ENCODE results near the gene MGMT.

MGMT gene

DNA sequence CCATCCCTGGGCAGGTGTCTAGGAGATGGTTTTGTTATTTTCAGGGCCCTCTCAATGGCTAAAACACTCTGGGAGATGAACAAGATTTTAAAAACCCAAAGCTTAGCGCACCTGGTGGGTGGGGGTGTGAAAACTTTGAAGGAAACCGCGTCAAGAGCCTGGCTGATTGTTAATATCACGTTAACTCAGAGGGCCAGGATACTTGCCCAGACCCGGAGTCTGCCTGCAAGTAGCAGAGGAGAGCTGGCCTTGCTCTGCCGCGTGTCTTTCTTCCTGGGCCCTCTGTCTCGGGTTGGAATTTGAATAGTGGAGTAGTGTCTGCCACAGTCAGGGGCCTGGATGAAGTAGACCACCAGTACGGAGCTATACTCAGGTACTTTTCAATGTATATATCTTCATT is 1.1 kb downstream of the MGMT start:
- TF ChIP-seq, protein P1, sequence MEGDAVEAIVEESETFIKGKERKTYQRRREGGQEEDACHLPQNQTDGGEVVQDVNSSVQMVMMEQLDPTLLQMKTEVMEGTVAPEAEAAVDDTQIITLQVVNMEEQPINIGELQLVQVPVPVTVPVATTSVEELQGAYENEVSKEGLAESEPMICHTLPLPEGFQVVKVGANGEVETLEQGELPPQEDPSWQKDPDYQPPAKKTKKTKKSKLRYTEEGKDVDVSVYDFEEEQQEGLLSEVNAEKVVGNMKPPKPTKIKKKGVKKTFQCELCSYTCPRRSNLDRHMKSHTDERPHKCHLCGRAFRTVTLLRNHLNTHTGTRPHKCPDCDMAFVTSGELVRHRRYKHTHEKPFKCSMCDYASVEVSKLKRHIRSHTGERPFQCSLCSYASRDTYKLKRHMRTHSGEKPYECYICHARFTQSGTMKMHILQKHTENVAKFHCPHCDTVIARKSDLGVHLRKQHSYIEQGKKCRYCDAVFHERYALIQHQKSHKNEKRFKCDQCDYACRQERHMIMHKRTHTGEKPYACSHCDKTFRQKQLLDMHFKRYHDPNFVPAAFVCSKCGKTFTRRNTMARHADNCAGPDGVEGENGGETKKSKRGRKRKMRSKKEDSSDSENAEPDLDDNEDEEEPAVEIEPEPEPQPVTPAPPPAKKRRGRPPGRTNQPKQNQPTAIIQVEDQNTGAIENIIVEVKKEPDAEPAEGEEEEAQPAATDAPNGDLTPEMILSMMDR (IDR thresholded peaks at IDR 0.05; ENCODE audit: extremely low read depth, missing control alignments) = no peak
- no peak for DNase-seq (ENCODE audit: low spot score)

DNA sequence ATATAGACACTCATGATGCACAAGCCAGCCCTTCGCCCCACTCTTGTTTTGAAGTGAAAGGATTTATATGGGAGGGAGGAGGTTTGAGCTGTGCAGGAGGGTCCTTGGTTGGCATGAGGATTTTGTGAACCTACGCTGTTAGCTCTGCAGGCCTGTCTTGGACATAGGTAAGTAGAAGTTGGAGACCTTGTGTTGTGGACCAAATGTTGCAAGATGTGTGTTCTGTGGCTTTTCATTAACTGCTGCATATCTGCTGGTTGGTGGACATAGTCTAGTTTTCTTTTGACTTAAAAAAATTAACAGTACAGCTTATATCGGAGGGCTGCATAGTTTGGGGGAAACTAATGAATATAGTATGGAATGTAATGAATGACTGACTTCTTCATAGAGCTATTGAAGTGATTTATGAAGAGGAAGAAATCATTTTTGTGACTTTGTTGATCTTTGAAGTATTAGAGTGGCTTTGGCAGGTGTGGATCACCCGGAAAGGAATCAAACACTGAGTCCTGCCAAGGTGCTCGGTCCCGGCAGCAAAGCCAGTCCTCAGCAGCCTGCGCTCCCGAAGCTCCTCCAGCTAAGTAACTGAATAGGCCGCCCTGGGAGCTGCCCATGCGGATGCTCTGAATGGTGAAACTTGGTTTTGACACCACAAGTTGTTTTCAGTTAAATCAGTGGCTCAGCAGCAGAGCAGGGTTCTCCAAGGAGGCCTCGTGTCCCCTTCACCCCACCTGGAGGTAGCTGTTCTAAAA is 3.2 kb downstream of the MGMT start:
- TF ChIP-seq, protein P1 (IDR thresholded peaks at IDR 0.05; ENCODE audit: extremely low read depth, missing control alignments) = no peak
- no peak for DNase-seq (ENCODE audit: low spot score)

DNA sequence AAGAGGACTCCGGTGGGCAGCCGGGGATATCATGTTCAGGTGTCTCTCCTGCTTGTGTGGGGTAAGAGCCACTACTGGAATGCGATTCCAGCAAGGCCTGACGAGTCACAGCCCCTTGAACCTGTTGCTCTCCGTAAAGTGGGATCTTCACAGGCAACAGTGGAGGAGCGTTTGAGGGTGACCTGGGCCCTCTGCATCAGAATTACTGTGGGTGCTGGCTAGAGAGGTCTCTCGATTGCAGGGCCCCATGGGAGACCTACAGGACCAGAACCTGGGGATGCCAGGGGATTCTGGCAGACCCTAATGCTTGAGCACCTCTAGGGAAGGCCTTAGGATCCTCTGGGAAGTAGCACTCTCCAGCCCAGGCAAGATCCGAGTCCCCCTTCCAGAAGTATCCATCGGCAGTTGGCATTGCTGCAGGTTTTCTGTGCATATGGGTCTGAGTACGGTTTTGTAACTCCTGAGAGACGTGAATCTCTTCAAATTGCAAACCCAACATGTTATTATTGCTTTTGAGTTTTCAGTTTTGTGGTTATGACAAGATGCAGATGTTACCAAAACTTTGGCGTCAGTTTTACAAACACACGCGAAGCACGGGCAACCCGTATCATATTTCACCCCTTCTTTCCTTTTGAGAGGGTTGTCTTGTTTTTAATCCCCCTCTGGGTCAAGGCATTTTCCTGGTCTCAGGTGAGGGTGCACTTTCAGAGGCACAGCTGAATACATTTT is 4.6 kb downstream of the MGMT start:
- no peak for DNase-seq (ENCODE audit: low spot score)
- TF ChIP-seq, protein P1 (IDR thresholded peaks at IDR 0.05; ENCODE audit: extremely low read depth, missing control alignments) = no peak

DNA sequence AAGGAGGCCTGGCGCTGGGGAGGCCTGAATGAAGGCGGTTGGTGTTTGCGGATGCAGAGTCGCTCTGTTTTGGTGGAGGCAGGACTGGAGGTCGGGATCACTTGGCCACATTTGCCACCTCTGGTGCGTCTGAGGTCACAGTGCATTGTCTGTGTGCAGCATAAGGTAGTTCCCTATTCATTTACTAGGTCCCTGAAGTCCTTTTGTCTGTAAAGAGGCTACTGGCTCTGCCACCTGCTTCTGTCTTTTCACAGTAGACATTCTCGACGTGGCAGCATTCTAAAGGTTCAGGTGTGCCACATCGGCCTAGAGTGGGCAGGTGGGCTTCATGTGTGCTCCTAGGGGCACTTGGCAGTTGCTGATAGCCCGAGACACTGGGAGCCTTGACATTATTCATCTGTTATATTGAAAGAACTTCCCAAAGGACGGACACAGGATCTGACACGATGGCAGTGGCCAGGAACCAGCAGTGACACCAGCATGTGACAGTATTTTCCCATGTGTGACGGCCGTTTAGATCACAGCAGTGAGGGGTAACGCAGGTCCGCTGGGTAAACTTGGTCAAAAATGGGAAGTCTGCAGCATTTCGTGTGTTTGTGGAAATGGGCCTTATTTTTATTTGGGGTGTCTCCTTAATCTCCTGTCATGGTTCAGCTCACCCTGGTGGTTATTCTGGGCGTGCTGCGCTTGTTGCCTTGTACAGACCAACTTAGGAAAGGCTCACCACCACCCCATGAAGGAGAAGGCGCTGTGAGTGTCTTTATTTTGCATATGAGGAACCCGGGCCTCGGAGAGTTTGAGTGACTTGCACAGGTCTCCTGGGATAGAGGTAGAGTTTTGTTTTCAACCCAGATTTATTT is 5.9 kb downstream of the MGMT start:
- TF ChIP-seq, protein P1 (IDR thresholded peaks at IDR 0.05; ENCODE audit: extremely low read depth, missing control alignments) = no peak
- DNase-seq (ENCODE audit: low spot score) = no peak

DNA sequence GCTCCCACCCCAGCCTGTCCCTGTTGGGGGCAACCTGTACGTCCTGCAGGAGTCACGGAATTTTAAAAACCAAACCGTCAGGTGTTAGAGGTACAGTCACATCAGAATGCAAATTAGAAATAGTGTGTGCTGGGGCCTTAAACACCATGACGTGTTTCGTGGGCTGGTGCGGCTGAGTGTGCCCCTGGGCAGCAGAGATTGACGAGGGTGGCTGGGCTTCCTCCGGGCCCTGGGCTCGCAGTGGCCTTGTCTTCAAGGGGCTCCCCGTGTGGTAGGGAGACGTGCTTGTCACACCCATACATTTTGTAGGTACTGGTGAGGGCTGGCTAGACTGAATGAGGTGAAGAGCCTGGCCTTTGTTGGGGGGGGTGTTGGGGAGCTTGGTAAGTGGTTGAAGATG is 7.6 kb downstream of the MGMT start:
- no peak for DNase-seq (ENCODE audit: low spot score)
- TF ChIP-seq, protein P1 (IDR thresholded peaks at IDR 0.05; ENCODE audit: extremely low read depth, missing control alignments) = no peak

DNA sequence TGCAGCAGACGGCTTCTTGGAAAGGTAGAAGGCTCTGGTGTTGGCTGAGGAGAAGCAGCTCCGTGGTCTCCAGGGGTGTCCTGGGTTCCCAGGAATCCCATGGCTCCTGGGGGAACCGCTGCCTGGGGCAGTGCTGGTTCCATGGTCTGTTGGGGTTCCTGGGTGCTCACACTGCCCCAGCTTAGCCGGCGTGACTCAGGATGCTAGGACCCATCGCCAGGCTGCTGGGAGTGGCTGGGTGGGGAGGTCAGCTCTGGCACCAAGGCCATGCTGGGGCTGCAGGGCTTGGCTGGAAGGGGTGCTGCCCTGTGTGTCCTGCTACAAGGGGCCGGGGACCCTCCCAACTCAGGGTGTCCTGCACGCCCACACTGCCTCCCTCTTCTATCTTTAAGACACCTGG is 9.4 kb downstream of the MGMT start:
- DNase-seq (ENCODE audit: low spot score) = no peak
- TF ChIP-seq, protein P1 (IDR thresholded peaks at IDR 0.05; ENCODE audit: extremely low read depth, missing control alignments) = no peak

Measured in GM20000 (cell line).